Activated naive CD4-positive, alpha-beta T cell treated with anti-CD3 and anti-CD28 coated beads, Interleukin-2, amount 10 ng/mL, durations not matched to agents 7 days and 5 days (primary cell): Measurements from ENCODE around the gene SCCPDH.

Source experiments
- CTCF ChIA-PET: fragments of 350-600 bp; sonication (Branson Sonifier 250); formaldehyde crosslinking; loops from one replicate; lab custom pipeline; 2021; ENCODE audit warnings: antibody characterized with exemption; lab: Charles Lee
- DNase-seq: peaks from one replicate; pipeline ENCODE4 v3.0.0-alpha.2; 2020
- H3K27ac Mint-ChIP-seq: one replicate; pipeline ENCODE4 v1.8.0; 2021; ENCODE audit warnings: mild to moderate bottlenecking, moderate library complexity, mixed read lengths
- H3K27me3 Mint-ChIP-seq: one replicate; pipeline ENCODE4 v1.8.0; 2021; ENCODE audit warnings: mild to moderate bottlenecking, mixed read lengths
- H3K36me3 Mint-ChIP-seq: one replicate; pipeline ENCODE4 v1.8.0; 2021; ENCODE audit warnings: mixed read lengths
- H3K4me1 Mint-ChIP-seq: one replicate; pipeline ENCODE4 v1.8.0; 2021; ENCODE audit warnings: mixed read lengths
- H3K4me3 Mint-ChIP-seq: one replicate; pipeline ENCODE4 v1.8.0; 2021; ENCODE audit warnings: mild to moderate bottlenecking, moderate library complexity, mixed read lengths
- H3K9me3 Mint-ChIP-seq: one replicate; pipeline ENCODE4 v1.8.0; 2021; ENCODE audit warnings: mixed read lengths

The SCCPDH gene

GRCh38 chr1:246775531-246776385, 51.5 kb downstream of the SCCPDH start:
- CTCF ChIA-PET: no interaction called here
- Mint-ChIP-seq H3K4me1 (no peaks in the 10 kb centered on the region), H3K27me3 (no peaks in the 10 kb centered on the region), H3K36me3 (peaks cover 2% of the 10 kb centered on the region), H3K27ac (no peak overlapping the region), H3K4me3 (no peak overlapping the region), H3K9me3 (no peaks in the 10 kb centered on the region)
- DNase-seq: no peak

- no peak overlapping the region for H3K27ac Mint-ChIP-seq
- no peak overlapping the region for H3K4me3 Mint-ChIP-seq
- DNase-seq: no peak
- no peaks in the 10 kb centered on the region for H3K27me3 Mint-ChIP-seq
- CTCF ChIA-PET: interaction anchor here (0.6 kb wide), 1 partner anchor 304 kb away, joined by 3 read pairs; no protein-coding TSS in a partner anchor
- no peaks in the 10 kb centered on the region for H3K9me3 Mint-ChIP-seq
- H3K36me3 Mint-ChIP-seq: peaks cover 2% of the 10 kb centered on the region
- H3K4me1 Mint-ChIP-seq: peaks cover 3% of the 10 kb centered on the region
These were observed 52.7 kb downstream of the SCCPDH start for GRCh38 chr1:246776923-246777322.

- H3K4me3 Mint-ChIP-seq: no peak overlapping the region
- H3K4me1 Mint-ChIP-seq: peaks cover 14% of the 10 kb centered on the region
- no peaks in the 10 kb centered on the region for H3K27me3 Mint-ChIP-seq
- DNase-seq: no peak
- no peaks in the 10 kb centered on the region for H3K9me3 Mint-ChIP-seq
- no peaks in the 10 kb centered on the region for H3K36me3 Mint-ChIP-seq
- CTCF ChIA-PET: interaction anchor here (1.0 kb wide), 2 partner anchors 12 to 25 kb away, joined by 3 read pairs; no protein-coding TSS in a partner anchor
- H3K27ac Mint-ChIP-seq: no peak overlapping the region
These were observed 54.5 kb downstream of the SCCPDH start for GRCh38 chr1:246778663-246779062.

DNA sequence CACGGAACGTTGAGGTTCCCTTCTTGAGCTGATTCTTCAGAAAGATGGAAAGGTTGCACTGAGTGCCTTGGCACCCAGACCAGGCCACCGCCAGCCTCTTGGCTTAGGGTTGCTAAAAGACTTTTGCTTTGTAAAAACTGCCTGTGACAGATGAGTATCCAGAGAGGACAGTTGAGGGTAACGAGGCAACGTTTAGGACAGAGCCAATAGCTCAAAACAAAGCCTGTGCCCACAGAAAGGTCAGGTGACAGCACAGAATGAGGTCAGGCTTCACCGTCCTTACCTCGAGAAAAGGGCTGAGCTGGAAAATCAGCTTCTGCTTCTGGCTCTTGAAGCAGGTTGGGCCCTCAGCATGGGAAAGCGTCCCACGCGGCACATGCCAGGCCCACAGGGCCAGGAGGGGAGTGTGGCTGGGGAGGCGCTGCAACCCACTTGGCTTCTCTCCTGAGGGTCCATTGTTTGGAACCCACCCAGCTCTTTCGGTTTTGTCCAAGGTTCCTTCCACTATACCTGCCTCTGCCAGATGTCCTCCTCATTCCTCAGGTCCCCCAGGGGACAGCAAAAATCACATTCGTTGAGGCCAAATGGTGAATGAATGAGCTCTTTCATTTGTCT, 55.5 kb downstream of the SCCPDH start:
- no peak for DNase-seq
- H3K4me1 Mint-ChIP-seq: peaks cover 21% of the 10 kb centered on the region
- no peaks in the 10 kb centered on the region for H3K9me3 Mint-ChIP-seq
- no peak overlapping the region for H3K27ac Mint-ChIP-seq
- H3K4me3 Mint-ChIP-seq: no peak overlapping the region
- CTCF ChIA-PET: interaction anchor here (1.0 kb wide), 1 partner anchor 13 kb away, joined by 3 read pairs; no protein-coding TSS in a partner anchor
- H3K27me3 Mint-ChIP-seq: no peaks in the 10 kb centered on the region
- no peaks in the 10 kb centered on the region for H3K36me3 Mint-ChIP-seq

GRCh38 chr1:246780264-246780663, 56.1 kb downstream of the SCCPDH start:
- Mint-ChIP-seq H3K4me1 (peaks cover 27% of the 10 kb centered on the region), H3K27ac (no peak overlapping the region), H3K4me3 (no peak overlapping the region), H3K27me3 (peaks cover 2% of the 10 kb centered on the region), H3K36me3 (no peaks in the 10 kb centered on the region), H3K9me3 (peaks cover 2% of the 10 kb centered on the region)
- no peak for DNase-seq
- CTCF ChIA-PET: no interaction called here

DNA sequence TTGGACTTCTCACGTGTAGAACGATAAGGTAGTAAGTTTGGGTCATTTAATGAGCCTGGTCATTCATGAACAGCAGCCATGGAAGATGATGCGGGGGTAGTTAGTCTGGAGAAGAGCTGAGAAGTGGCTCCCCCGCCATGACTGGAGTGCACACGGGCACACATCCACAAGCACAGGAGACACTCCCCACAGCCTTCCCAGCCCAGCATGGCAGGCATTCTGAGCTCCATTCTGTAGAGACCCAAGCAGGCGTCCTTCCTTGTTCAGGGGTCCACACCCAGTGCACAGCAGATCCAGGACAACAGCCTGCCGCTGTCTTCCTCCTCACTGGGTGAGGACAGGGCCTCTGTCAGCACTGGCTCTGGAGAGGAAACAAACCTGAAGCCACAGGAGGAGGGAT, 57.0 kb downstream of the SCCPDH start:
- peaks cover 4% of the 10 kb centered on the region for H3K27me3 Mint-ChIP-seq
- CTCF ChIA-PET: no interaction called here
- H3K27ac Mint-ChIP-seq: no peak overlapping the region
- peaks cover 27% of the 10 kb centered on the region for H3K4me1 Mint-ChIP-seq
- DNase-seq: no peak
- no peaks in the 10 kb centered on the region for H3K36me3 Mint-ChIP-seq
- H3K9me3 Mint-ChIP-seq: peaks cover 9% of the 10 kb centered on the region
- H3K4me3 Mint-ChIP-seq: no peak overlapping the region

DNA sequence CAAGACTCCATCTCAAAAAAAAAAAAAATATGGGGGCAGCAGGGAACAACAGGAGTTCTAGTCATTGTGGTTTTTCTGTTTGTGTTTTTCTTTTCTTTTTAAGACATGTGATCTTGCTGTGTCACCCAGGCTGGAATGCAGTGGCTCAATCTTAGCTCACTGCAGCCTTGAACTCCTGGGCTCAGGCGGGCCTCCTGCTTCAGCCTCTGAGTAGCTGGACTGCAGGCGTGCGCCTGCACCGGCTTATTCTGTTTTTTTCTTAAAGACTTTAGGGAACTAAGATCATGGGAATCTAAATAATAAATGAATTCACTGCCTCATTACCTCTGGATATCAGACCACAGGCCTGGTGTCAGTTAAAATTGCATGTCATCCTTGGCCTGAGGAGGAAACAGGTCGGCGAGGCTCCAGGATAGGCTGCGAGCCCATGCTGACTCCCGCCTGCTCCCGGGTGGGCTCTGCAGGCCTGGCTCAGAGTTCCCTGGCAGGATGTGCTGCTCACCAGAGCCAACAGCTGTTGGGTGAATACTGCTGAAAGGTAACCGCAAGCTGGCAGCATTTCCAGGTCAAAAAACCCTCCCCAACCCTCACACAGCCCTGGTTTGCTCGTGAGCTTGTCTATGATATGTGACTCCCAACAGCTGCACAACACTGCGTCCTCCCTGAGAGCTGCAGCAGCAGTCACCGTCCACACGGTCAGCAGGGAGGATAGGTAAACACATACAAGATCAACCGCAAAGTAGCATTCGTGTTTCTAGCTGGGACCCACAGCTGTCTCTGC, 58.1 kb downstream of the SCCPDH start:
- no peaks in the 10 kb centered on the region for H3K36me3 Mint-ChIP-seq
- peaks cover 27% of the 10 kb centered on the region for H3K4me1 Mint-ChIP-seq
- no peak overlapping the region for H3K4me3 Mint-ChIP-seq
- H3K9me3 Mint-ChIP-seq: peaks cover 11% of the 10 kb centered on the region
- no peak for DNase-seq
- H3K27ac Mint-ChIP-seq: no peak overlapping the region
- peaks cover 4% of the 10 kb centered on the region for H3K27me3 Mint-ChIP-seq
- CTCF ChIA-PET: no interaction called here

DNA sequence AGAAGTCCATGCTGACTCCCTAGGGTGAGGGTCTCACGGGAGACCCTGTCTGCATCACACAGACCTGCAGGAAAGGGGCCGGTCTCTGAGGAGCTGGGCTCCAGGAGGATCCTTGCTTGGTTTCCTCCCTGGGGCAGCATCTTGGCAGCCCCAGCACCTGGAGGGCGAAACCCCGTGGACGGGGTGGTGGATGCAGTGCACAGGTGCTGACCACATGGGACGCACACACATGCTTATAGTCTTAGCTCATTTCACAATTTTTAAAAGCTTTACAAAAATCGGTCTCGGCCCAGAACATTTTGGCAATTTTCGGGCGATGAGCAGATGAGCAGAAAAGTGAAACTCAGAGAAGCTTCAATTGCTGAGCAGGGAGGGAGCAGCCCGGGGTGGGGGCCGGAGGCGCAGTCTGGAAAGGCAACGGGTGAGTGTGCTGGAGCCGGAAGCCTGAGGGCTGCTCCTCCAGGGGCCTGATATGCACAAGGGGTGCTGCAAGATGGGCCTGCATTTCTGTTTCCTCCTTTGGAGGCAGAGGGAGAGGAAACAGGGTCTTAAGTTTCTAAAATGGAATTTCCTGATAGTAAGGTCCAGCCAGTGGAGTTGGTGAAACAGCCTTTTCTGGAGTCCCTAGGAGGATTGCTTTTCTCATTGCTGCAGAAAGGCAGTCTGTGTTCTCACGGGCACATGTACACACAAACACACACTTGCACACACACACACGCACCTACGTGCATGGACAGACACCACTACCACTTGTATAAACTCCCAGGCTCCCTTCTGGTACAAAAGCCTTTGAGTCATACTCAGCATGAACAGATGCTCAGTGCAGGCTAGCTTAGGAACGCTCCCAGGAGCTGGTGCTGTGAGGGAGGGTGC, 60.6 kb downstream of the SCCPDH start:
- Mint-ChIP-seq H3K9me3 (peaks cover 11% of the 10 kb centered on the region), H3K4me1 (peaks cover 29% of the 10 kb centered on the region), H3K36me3 (no peaks in the 10 kb centered on the region), H3K4me3 (peak overlapping the region; percentile 47), H3K27ac (no peak overlapping the region), H3K27me3 (peaks cover 8% of the 10 kb centered on the region)
- CTCF ChIA-PET: no interaction called here
- DNase-seq: peak; percentile 45

DNA sequence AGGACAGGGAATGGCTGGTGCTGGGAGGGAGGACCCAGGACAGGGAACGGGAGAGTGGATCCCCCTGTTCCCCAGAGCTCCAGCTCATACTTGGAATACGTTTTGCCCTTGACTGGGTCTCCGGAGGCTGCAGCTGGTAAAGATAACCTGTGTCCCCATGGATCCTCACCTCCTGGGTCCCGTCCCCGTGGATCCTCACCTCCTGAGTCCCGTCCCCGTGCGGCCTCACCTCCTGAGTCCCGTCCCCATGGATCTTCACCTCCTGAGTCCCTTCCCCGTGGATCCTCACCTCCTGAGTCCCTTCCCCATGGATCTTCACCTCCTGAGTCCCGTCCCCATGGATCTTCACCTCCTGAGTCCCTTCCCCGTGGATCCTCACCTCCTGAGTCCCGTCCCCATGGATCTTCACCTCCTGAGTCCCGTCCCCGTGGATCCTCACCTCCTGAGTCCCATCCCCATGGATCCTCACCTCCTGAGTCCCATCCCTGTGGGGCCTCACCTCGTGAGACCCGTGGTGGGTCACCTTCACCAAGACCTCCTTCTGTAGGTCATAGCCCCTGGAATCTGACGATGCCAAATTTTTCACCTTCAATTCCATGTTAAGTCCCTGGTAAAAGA, 61.4 kb downstream of the SCCPDH start:
- Mint-ChIP-seq H3K27ac (no peak overlapping the region), H3K9me3 (peaks cover 11% of the 10 kb centered on the region), H3K4me1 (peaks cover 29% of the 10 kb centered on the region), H3K4me3 (no peak overlapping the region), H3K27me3 (peaks cover 8% of the 10 kb centered on the region), H3K36me3 (no peaks in the 10 kb centered on the region)
- CTCF ChIA-PET: no interaction called here
- DNase-seq: no peak

DNA sequence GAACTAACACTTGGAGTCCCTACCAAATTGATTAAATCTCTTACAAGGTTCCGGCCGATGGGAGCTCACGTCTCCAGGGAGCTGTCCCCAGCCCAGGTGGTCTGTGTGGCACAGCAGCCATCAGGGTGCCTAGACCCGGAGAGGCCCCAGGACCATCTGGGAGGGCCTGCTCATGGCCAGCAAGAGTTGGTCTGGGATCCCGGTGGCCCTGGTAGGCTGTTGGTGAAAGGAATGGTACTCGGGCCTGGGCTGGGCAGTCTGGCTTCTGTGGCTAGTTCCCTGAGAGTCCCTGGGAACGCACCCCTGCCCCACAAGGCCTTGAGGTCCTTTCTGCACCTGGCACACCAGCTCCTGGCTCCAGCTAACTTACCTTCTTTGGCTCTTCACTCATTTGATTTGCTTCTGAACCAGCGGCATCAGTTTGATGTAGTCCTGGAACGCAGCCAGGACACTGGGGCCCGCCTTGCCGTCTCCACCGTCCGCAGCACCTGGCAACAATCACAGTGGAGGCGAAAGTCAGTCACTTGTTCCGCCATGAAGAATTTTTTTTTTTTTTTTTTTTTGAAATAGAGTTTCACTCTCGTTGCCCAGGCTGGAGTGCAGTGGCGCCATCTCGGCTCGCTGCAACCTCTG, 62.5 kb downstream of the SCCPDH start:
- no peak overlapping the region for H3K4me3 Mint-ChIP-seq
- peaks cover 26% of the 10 kb centered on the region for H3K4me1 Mint-ChIP-seq
- H3K27ac Mint-ChIP-seq: no peak overlapping the region
- H3K9me3 Mint-ChIP-seq: peaks cover 11% of the 10 kb centered on the region
- CTCF ChIA-PET: interaction anchor here (0.8 kb wide), 1 partner anchor 12 kb away, joined by 3 read pairs; no protein-coding TSS in a partner anchor
- H3K36me3 Mint-ChIP-seq: no peaks in the 10 kb centered on the region
- no peak for DNase-seq
- peaks cover 8% of the 10 kb centered on the region for H3K27me3 Mint-ChIP-seq

DNA sequence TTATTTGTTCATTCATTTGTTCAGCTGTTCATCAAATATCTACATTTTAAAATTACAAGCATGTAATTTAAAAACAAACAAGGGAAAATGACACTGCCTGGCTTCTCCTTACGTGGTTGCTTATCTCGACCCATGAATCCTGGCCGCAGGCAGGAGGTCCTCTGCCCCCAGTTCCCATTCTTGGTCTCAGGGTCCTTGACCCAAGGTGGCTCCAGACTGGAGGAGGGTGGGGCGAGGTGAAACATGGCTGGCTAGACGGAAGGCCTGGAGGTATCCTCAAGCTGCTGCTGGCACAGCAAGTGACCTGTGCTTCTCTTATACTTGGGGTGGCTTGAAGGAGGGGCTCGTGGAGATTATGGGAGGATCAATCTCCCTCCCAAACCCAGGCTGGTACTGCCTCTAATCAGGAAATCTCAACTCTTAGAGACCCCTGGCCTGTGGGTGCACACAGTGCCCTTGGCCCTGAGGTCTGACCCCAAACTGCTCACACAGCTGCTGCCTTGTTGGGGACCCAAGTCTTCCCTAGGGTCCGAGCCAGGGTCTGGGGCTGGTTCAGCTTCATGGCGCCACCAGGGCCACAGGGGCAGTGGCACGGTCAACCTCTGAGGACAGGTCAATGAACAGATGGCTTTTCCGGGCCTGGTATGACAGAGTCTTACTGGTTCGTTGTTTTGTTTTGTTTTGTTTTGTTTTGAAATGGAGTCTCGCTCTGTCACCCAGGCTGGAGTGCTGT, 63.7 kb downstream of the SCCPDH start:
- H3K36me3 Mint-ChIP-seq: no peaks in the 10 kb centered on the region
- H3K9me3 Mint-ChIP-seq: peaks cover 11% of the 10 kb centered on the region
- peaks cover 17% of the 10 kb centered on the region for H3K4me1 Mint-ChIP-seq
- peaks cover 8% of the 10 kb centered on the region for H3K27me3 Mint-ChIP-seq
- no peak overlapping the region for H3K27ac Mint-ChIP-seq
- CTCF ChIA-PET: no interaction called here
- DNase-seq: no peak
- no peak overlapping the region for H3K4me3 Mint-ChIP-seq

- no peak overlapping the region for H3K27ac Mint-ChIP-seq
- H3K36me3 Mint-ChIP-seq: no peaks in the 10 kb centered on the region
- peaks cover 8% of the 10 kb centered on the region for H3K27me3 Mint-ChIP-seq
- CTCF ChIA-PET: no interaction called here
- peaks cover 12% of the 10 kb centered on the region for H3K4me1 Mint-ChIP-seq
- H3K4me3 Mint-ChIP-seq: no peak overlapping the region
- H3K9me3 Mint-ChIP-seq: peaks cover 11% of the 10 kb centered on the region
- no peak for DNase-seq
These were observed 64.7 kb downstream of the SCCPDH start for GRCh38 chr1:246788895-246789338.
